ENCODE results near the gene RNF44.

The RNF44 gene

GRCh38 chr5:176530983-176531901, 6.0 kb downstream of the RNF44 start:
- TF ChIP-seq CTCF (IDR thresholded peaks at IDR 0.05; ENCODE audit: low read depth, low read length): no peak
- DNase-seq (ENCODE audit: extremely low read depth, low read depth): no peak

- no peak for DNase-seq (ENCODE audit: extremely low read depth, low read depth)
- no peak for TF ChIP-seq CTCF (IDR thresholded peaks at IDR 0.05; ENCODE audit: low read depth, low read length)
Observed at GRCh38 chr5:176530393-176530982, 6.7 kb downstream of the RNF44 start.

- no peak for TF ChIP-seq CTCF (IDR thresholded peaks at IDR 0.05; ENCODE audit: low read depth, low read length)
- DNase-seq (ENCODE audit: extremely low read depth, low read depth): no peak
Observed at GRCh38 chr5:176529741-176530141, 7.5 kb downstream of the RNF44 start.

GRCh38 chr5:176529116-176529740, 8.0 kb downstream of the RNF44 start:
- DNase-seq (ENCODE audit: extremely low read depth, low read depth): no peak
- no peak for TF ChIP-seq CTCF (IDR thresholded peaks at IDR 0.05; ENCODE audit: low read depth, low read length)

GRCh38 chr5:176528761-176529115, 8.5 kb downstream of the RNF44 start:
- no peak for TF ChIP-seq CTCF (IDR thresholded peaks at IDR 0.05; ENCODE audit: low read depth, low read length)
- DNase-seq (ENCODE audit: extremely low read depth, low read depth): no peak

GRCh38 chr5:176528301-176528700, 8.9 kb downstream of the RNF44 start:
- DNase-seq (ENCODE audit: extremely low read depth, low read depth): no peak
- no peak for TF ChIP-seq CTCF (IDR thresholded peaks at IDR 0.05; ENCODE audit: low read depth, low read length)

Data from AG09319 (cell line).